MM.1S (cell line): Measurements from ENCODE around the gene LSAMP.

ENCODE experiments used
- CTCF ChIP-seq: fragments of 300-600 bp; sonication (generic); IDR thresholded peaks from 2 replicates; pipeline ENCODE4 v1.5.1; 2016; ENCODE audit warnings: antibody characterized with exemption, low read length, mixed read lengths
- EZH2 ChIP-seq: fragments of 300-600 bp; sonication (generic); optimal IDR thresholded peaks from 2 replicates; pipeline ENCODE3; 2017; ENCODE audit warnings: low read depth, mild to moderate bottlenecking, antibody characterized with exemption, low read length, mixed read lengths
- EZH2phosphoT487 ChIP-seq: fragments of 300-600 bp; sonication (generic); IDR thresholded peaks from 2 replicates; pipeline ENCODE4 v1.6.1; 2018; ENCODE audit warnings: antibody characterized with exemption, low read length

GRCh38 chr3:116032176-116032575 is 413.1 kb downstream of the LSAMP start:
- TF ChIP-seq EZH2phosphoT487: no peak
- no peak for TF ChIP-seq CTCF
- no peak for TF ChIP-seq EZH2
